Measurements from ENCODE around the gene TRAF2. TPM values are rescaled to one million over a fixed set of nuclear protein-coding genes. Genes with fewer than 3 reads are reported as not detected.

TRAF2 gene
- total and polyA plus RNA-seq, 2 of the 4 experiments (the other 2 are of a cell fraction) = 6.6 to 12.0 TPM

DNA sequence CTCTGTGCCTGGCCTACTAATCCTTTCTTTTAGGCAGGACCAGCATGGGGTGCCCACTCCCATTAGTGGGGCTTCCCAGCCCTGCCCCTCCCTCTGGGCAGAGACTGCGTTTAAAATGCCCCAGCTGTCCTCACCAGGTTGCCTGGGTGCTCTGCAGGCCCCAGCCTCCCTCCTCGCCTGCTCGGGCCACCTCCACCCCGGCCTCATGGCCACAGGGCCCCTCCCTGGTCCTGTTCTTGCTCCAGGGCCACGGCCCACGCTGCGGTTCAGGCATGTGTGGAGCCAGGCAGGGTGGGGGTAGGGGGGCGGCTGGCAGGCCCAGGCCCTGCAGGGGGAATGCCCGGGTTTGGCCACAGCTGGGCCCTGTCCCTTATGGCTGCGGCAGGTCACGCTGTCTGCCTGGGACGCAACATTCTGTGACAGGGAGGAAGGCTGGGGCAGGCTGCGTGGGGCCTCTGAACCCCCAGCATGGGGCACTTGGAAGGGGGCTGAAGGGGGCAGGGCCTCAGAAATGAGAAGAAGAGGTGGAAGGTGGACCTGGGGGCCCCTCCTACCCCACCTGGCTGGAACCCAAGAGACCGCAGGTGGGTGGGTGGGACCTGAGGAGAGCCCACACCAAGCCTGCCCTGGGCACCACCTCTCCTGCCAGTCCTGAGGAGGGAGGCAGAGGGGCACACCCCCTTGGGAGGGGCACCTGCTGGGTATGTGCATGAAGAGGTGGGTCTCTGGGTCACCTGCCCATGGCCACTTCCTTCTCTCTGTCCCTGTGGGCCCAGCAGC is 65.4 kb downstream of the TRAF2 start, which contains the start of gene LCN12:
Gene LCN12 (plus strand): TSS at position 733 of the 780 bp plus-strand sequence. CDS start 55 bp downstream, outside the sequence.
- ATAC-seq (ENCODE audit: low read depth) = no peak
- in situ Hi-C loops (cut with MboI; ENCODE audit: low sequenced_read_pairs) = no loop called here
- H3K27me3 ChIP-seq (ENCODE audit: control insufficient read depth, insufficient read depth, low read length) = peaks cover 13% of the 10 kb centered on the region; the same call in 1 of the 2 replicates

More for the DNA sequence above, 65.4 kb downstream of the TRAF2 start, which contains the start of gene LCN12:
- no peak within 1 kb of the TSS for H3K18ac ChIP-seq (ENCODE audit: low read depth, low read length)
- H2BK15ac ChIP-seq (ENCODE audit: low read depth, low read length) = no peak within 1 kb of the TSS
- POLR2A ChIA-PET (ENCODE audit: unreplicated experiment) = no interaction called here
- no peaks in the 10 kb centered on the region for H4K20me1 ChIP-seq (ENCODE audit: insufficient read depth, low read length)
- CTCF ChIA-PET = no interaction called here
- H4K91ac ChIP-seq (ENCODE audit: insufficient read depth, low read depth, low read length) = no peak within 1 kb of the TSS
- no peak within 1 kb of the TSS for H3K4me2 ChIP-seq (ENCODE audit: low read depth, low read length)
- 75% methylated on average over 2 of the region's 14 CpGs; no CpG with 5 or more reads in 1 of the 2 experiments for WGBS, 2 experiments (ENCODE audit: extremely low coverage in 2 of 2, insufficient read length in 1 of 2)
- no peak within 1 kb of the TSS for H2AFZ ChIP-seq (replicated peaks; ENCODE audit: low read length, poor library complexity)
- no peaks in the 10 kb centered on the region; the same call in 1 of the 2 replicates for H3K4me1 ChIP-seq (ENCODE audit: control insufficient read depth, insufficient read depth, low read length)
- no peak within 1 kb of the TSS for H4K8ac ChIP-seq (ENCODE audit: low read depth in 2 of 2, low read length in 2 of 2)
- H3K14ac ChIP-seq (replicated peaks; ENCODE audit: low read depth, low read length) = no peak within 1 kb of the TSS
- no peak within 1 kb of the TSS for H3K9ac ChIP-seq (ENCODE audit: low read depth, low read length)
- BruUV-seq (replicated peaks) = no TSS peak
- H2AK9ac ChIP-seq (replicated peaks; ENCODE audit: low read depth, low read length, poor library complexity) = peak within 1 kb of the TSS; percentile 91
- H3K23ac ChIP-seq (ENCODE audit: low read depth, low read length) = no peak within 1 kb of the TSS
- H3K79me1 ChIP-seq (ENCODE audit: low read depth in 1 of 2, low read length in 2 of 2) = no peaks in the 10 kb centered on the region
- no peak for DNase-seq
- H3K4ac ChIP-seq (ENCODE audit: low read depth, low read length) = no peak within 1 kb of the TSS
- H2AK5ac ChIP-seq (ENCODE audit: low read depth, low read length) = no peak within 1 kb of the TSS
- dilution Hi-C loops (cut with HindIII; ENCODE audit: low sequenced_read_pairs, unreplicated experiment) (no loop called here), intact Hi-C loops (cut with micrococcal nuclease) (no loop called here)
- no peak within 1 kb of the TSS for H2BK120ac ChIP-seq (ENCODE audit: low read depth, low read length)
- no peak within 1 kb of the TSS for H2BK5ac ChIP-seq (ENCODE audit: low read depth, low read length, poor library complexity, severe bottlenecking)
- H3K27ac ChIP-seq (ENCODE audit: insufficient read depth, low read length) = no peak within 1 kb of the TSS
- no peak within 1 kb of the TSS for H3K56ac ChIP-seq (ENCODE audit: extremely low read depth, insufficient read depth, low read length)
- no peak within 1 kb of the TSS for H4K5ac ChIP-seq (ENCODE audit: low read depth, low read length)
- H3K36me3 ChIP-seq (ENCODE audit: control insufficient read depth, insufficient read depth, low read length) = no peaks in the 10 kb centered on the region
- no peak within 1 kb of the TSS for H2BK20ac ChIP-seq (ENCODE audit: low read depth, low read length)
- no peaks in the 10 kb centered on the region for H3K9me1 ChIP-seq (ENCODE audit: insufficient read depth, low read length)
- H3K4me3 ChIP-seq (ENCODE audit: insufficient read depth, low read depth, low read length) = no peak within 1 kb of the TSS
- peaks cover 3% of the 10 kb centered on the region for H3K9me3 ChIP-seq (ENCODE audit: control insufficient read depth, insufficient read depth, low read length)
- TF ChIP-seq POLR2A (IDR thresholded peaks at IDR 0.05; ENCODE audit: low read depth, low read length) = no peak
- TF ChIP-seq FOS (IDR thresholded peaks at IDR 0.05; ENCODE audit: low read depth, low read length) = no peak
- TF ChIP-seq, protein P1, sequence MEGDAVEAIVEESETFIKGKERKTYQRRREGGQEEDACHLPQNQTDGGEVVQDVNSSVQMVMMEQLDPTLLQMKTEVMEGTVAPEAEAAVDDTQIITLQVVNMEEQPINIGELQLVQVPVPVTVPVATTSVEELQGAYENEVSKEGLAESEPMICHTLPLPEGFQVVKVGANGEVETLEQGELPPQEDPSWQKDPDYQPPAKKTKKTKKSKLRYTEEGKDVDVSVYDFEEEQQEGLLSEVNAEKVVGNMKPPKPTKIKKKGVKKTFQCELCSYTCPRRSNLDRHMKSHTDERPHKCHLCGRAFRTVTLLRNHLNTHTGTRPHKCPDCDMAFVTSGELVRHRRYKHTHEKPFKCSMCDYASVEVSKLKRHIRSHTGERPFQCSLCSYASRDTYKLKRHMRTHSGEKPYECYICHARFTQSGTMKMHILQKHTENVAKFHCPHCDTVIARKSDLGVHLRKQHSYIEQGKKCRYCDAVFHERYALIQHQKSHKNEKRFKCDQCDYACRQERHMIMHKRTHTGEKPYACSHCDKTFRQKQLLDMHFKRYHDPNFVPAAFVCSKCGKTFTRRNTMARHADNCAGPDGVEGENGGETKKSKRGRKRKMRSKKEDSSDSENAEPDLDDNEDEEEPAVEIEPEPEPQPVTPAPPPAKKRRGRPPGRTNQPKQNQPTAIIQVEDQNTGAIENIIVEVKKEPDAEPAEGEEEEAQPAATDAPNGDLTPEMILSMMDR (conservative IDR thresholded peaks at IDR 0.05; ENCODE audit: low read depth, low read length) = no peak
- TF ChIP-seq CEBPB (IDR thresholded peaks at IDR 0.05; ENCODE audit: low read depth, low read length) = no peak
- no peak for TF ChIP-seq ELK1 (IDR thresholded peaks at IDR 0.05; ENCODE audit: borderline replicate concordance, low read depth, low read length)
- TF ChIP-seq SMC3 (IDR thresholded peaks at IDR 0.05; ENCODE audit: low read depth, low read length) = no peak
- TF ChIP-seq BHLHE40 (IDR thresholded peaks at IDR 0.05; ENCODE audit: low read depth, low read length) = no peak
- no peak for TF ChIP-seq MAFK (IDR thresholded peaks at IDR 0.05; ENCODE audit: low read depth, low read length)
- TF ChIP-seq CHD1 (IDR thresholded peaks at IDR 0.05; ENCODE audit: low read depth, low read length) = no peak
- no peak for TF ChIP-seq RFX5 (IDR thresholded peaks at IDR 0.05; ENCODE audit: low read depth, low read length)
- TF ChIP-seq NFE2L2 (IDR thresholded peaks at IDR 0.05; ENCODE audit: low read depth, low read length) = no peak
- no peak for TF ChIP-seq MAZ (IDR thresholded peaks at IDR 0.05; ENCODE audit: borderline replicate concordance, low read depth, low read length)
- no peak for TF ChIP-seq RCOR1 (IDR thresholded peaks at IDR 0.05; ENCODE audit: insufficient replicate concordance, low read length)
- TF ChIP-seq, protein P2, sequence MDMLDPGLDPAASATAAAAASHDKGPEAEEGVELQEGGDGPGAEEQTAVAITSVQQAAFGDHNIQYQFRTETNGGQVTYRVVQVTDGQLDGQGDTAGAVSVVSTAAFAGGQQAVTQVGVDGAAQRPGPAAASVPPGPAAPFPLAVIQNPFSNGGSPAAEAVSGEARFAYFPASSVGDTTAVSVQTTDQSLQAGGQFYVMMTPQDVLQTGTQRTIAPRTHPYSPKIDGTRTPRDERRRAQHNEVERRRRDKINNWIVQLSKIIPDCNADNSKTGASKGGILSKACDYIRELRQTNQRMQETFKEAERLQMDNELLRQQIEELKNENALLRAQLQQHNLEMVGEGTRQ (IDR thresholded peaks at IDR 0.05; ENCODE audit: low read depth, low read length) = no peak
- no peak for TF ChIP-seq RAD21 (IDR thresholded peaks at IDR 0.05; ENCODE audit: low read length)
